NCI-H446 treated with DMSO at 0.1 percent for 48 hours (cell line): ENCODE results near the gene P4HA2.

Experiments
- DNase-seq: peaks from one replicate; lab custom pipeline; 2025; lab: John Stamatoyannopoulos, UW

Gene P4HA2

DNA sequence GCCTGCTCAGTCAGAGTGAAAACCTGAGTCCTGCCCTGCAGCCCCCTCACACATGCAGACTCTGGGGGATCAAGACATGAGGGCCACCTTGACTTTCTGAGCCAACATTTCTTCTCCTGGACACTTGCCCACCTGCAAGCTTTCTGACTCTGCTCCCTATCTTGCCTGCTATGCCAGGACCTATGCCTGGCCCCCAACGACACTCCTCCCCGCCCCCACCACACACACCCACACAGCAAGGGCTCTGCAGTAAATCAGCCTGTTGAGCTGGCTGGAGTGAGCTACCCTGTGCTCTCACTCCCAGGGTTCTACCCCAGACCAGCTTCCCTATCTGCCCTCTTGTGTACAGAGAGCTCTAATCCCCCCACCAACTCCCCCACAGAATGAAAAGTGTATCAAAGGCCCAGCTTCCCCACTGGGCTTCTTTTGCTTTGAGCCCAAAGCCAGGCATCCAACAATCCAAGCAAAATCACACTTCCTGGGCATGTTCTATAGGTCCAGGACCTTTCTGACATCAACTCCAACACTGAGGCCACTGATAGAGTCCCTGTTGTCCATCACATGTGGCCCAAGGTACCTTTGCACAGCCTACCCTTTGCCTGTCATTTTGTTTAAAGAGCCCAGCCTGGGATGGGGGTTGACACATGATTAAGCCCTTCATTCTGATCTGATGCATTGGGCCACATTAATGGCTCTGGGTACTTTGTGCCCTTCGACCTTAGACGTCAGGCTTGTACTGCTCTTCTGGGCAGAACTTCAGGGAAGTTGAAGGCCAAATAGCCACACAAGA is 37.1 kb upstream of the P4HA2 start:
- no peak for DNase-seq

DNA sequence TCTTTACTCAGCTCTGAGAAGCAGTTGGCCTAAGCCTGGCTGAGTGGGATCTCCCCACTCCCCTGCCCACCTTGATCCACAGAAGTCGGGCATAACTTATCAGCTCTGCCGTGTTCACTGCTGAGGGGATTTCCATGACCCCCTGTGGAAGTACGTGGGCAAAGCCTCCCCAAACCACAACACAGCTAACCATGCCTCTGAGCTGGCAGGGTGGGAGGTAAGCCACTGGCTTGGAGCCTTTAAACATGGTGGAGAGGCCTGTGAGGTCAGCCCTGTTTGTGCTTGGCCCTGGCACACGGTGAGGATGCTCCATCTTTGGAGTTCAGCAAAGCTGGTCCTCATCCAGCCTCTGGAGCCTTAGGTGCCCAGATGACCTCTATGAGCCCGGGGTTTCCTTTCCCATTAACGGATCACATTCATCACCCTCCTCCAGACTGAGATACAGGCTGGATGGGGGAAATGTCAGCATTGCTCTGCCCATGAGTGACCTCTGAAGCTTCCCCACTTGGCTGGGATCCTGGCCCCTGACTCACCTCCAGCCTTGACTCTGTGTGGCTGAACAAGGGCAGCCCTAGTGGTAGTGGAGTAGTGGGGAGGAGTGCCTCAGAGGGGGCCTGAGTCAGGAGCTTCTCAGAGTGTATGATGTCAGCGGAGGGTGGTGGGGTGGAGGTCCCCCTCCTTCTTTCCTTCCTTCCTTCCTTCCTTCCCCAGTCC is 36.1 kb upstream of the P4HA2 start:
- no peak for DNase-seq

DNA sequence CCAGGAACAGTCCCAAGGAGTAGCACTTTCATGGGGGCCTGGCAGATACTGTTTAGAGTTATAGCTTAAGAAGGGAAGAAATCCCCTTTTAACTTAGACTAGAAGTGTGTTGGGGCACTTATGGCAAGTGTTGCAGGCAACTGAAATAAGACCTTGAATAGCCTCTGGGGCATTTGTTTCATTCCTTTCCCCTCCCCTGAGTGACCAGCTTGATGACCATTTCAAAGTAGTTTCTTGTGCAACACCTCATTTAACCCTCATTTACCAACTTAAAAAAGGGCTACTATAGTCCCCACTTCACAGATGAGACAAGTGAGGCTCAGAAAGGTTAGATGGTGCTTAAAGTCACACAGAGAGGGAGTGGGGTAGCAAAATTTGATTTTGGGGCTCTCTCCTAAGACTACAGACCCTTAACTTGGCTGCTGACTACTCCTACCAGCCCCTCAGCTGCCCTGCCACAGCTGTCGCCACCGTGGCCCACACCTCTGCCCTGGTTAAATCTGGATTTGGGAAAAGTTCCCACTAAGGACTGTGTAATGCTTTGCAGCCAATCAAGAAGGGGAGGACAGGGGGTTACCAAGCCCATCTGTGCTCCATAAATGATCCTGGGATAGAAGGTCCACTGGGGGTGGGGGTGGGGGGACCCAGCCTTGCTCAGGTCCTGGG is 35.4 kb upstream of the P4HA2 start:
- no peak for DNase-seq

DNA sequence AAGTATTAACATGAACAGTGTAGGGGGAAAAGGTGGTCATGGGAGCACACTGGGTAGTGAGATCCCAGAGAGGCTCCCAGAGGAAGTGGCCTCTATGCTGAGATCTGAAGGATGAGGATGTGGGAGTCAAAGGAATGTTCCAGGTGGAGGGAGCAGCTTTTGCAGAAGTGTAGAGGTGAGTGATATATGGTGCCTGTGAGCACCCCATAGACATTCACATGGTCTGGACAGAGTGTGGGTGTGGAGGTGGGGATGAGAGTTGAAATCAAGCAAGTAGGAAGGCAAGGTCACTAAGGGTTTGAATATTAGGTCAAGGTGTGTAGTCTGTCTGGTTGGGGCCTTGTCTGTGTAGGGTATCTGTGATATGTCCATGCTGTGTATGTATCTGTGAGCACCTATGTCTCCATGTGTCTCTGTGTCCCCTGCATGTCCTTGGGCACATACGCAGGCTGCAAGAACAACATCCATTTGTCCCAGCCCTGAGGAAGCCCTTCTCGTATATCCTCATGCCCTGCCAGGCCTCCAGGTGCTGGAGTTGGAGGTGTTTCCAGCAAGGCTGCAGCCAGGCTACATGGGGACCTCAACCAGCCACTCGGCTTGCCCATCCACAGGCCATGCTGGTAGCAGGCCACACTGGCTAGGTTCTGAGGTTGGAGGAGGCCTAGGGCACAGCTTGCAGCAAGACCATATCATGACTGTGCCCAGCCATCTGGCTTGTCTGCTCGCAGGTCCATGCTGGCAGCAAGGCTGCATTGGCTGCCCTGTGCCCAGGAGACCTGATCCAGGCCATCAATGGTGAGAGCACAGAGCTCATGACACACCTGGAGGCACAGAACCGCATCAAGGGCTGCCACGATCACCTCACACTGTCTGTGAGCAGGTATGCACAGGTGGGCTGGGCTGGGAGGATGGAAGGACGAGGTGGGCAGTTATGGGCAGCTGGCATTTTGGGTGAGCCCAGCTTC is 34.5 kb upstream of the P4HA2 start:
- no peak for DNase-seq

DNA sequence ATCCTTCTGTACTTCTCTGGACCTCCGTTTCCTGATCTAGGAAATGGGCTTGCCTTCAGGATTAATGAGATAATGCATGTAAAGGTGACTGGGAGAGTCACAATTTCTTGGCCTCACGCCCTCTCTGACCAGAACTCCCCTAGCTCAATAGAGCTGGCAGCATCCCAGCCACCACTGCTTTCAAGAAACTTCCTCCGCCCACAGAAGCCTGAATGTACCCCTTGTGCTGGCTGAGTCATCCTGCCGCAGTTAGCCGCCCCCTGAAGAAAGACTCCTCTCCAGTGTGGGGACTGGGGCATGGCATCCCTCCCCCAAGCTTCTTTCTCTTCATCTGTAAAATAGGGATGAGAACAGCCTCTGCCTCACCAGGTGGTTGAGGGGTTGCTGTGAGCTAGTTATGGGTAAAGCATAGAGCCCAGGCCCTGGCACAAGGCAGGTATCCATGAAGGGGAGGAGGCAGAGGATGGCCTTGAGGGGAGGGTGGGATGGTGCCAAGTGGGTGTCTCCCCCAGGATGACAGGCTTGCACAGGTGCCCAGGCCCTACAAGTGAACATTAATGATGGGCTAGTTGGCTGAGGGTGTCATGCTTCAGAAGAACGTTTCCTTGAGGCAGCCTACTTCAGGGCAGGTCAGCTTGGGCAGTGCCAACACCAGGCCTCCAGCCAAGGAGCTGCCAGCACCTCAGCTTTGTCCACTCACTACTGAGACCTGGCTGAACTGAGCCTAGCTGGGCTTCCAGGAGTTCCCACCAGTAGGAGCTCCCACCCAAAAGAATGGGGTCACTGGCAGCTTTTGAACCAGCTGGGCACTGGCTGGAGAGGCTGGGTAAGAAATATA is 33.3 kb upstream of the P4HA2 start:
- DNase-seq = no peak

DNA sequence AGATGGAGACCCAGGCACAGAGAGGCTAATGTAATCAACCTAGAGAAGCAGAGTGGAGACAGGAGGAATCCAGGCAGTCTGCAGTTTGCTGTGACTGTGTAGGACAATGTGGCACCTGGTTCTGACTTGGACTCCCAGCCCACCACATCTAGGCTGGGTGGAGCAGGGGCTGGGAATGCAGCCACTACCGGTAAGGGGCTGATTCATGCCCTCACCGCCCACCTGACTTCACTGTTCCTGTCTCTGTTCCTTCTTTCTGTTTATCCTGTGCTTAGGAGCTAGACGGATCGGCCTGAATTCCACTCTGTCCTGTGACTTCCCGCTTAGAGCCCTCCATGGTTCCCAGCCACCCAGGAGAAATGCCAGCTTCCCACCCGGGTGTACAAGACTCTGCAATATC is 32.4 kb upstream of the P4HA2 start:
- DNase-seq = no peak

DNA sequence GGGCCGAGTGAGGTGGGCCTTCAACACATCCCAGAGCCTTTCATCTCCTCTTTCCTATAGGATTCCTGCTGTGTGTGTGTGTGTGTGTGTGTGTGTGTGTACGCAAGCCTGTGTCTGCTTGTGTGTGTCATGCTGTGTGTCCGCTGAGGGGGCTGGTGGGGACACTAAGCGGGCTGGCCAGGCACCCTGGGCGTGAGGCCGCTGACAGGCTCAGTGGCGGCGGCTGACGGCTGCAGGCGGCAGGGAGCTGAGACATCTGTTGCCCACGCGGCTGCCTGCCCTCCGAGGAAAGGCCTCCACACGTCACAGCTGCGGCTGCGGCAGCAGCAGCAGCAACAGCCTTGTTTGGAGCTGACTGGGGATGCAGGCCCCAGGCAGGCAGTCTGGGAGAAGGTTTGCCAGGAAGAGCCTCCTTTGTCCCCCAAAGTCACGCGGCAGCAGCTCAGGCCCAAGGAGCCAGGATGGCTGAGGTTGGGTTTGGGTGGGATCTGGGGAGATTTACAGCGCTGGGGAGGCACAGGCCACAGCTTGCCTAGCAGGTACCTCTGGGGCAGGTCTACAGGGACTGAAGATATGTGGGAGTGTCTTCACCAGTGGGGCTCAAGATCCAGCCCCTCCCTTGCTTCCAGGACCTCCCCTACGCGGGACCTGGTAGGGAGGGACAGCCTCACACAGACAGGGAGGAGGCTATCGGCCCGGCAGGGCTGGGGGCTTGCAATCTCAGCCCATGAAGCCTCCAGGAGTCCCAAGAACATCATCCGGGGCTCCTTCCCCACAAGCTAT is 31.6 kb upstream of the P4HA2 start:
- no peak for DNase-seq

DNA sequence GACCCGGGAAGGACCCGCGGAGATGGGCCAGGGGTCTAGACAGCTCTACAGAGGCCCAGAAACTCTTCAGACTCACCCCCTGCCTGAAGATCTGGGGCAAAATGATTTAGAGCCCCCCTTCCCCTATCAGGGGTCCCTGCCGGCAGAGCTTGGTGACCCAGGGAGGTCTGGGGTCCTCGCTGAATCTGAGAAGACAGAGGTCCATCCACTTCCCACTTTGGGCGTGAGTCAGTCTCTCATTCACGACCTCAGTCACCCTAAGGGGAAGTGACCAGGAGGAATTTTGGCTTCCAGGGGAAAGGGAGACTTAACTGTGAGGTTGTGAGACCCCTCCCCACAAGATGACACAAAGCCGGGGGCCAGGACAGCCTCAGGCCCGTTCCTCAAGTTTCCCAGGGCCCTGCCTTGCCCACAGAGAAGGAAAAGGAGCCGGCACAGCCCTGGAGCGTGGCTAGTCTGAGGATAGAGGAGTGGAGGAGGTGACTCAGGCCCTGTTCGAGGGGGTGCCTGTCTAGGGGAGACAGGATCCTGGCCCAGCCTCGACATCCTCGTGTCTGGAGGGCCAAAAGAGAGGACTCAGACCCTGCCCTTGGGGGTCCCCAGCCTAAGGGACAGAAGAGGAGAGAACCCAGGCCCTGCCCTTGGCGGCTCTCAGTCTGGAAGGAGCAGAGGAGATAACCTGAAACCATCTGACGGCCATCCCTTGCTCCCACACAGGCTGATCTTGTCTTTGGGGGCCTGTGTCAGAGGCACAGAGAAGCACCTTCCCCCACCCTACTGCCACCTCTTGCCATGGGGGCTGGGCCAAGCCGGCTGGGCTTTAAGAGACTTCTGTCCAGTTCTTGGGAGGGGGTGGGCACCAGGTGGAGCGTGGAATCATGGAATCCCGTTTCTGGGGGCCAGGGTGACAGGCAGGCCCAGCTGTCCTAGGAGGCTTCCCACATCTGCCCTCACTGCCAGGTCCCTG is 30.7 kb upstream of the P4HA2 start:
- DNase-seq = no peak

DNA sequence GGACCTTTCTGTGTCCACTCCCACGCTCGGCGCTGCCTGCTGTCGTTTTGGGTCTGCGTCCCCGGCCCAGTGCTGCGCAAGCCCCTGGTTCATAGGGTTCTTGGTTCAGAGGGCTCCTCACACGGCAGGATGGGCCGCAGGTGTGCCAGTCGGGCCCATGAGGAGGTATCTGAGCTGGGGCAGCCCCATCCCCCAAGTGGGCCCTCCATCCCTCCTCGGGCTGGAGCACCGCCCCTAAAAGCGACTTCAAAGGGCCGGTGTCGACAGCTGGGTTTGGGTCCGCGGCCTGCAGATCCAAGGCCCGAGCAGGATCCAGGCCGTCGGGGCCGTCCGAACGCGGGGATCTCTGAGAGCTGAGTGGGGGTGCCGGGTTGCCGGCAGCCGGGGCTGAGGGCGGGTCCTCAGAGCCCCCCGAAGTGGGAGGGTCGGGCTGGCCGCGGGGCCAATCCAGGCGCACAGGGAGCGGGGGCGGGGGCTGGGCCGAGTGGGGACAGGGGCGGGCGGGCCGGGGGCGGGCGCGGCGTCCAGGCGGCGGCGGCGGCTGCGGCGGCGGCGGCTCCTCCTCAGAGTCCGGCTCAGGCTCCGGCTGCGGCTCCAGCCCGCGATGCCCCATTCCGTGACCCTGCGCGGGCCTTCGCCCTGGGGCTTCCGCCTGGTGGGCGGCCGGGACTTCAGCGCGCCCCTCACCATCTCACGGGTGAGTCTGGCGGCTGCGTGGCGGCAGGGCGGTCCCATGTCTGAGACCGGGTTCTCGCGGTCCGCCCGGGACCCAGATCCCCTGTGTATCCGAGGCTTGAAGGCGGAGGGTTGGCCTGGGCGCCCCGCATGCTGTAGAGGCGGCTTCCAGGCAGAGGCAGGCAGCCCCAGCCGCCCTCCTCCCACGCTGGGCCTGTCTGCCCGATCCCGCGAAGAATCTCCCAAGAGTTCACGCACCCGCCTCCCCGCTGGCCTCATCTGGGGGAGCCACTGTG is 29.8 kb upstream of the P4HA2 start, which contains the start of gene PDLIM4:
TSS of gene PDLIM4 (plus strand) at position 566 of the 971 bp plus-strand sequence. CDS start at position 605, 39 bp downstream.
- no peak for DNase-seq

DNA sequence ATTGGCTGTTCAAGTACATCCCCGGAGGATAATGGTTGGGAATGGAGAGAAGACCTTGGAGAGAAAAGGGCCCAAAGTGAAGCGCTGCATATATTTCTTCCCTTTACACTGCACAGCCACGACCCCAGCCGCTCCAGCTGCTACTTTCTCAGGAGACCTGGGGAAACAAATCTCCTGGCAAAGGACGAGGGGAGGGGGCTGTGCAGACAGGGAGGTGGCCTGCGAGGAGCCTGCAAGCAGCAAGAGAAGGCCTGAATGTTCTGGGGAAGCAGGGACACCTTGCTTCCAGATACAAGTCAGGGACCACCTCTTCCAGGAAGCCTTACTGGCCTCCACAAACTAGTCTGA is 29.1 kb upstream of the P4HA2 start:
- DNase-seq = no peak

DNA sequence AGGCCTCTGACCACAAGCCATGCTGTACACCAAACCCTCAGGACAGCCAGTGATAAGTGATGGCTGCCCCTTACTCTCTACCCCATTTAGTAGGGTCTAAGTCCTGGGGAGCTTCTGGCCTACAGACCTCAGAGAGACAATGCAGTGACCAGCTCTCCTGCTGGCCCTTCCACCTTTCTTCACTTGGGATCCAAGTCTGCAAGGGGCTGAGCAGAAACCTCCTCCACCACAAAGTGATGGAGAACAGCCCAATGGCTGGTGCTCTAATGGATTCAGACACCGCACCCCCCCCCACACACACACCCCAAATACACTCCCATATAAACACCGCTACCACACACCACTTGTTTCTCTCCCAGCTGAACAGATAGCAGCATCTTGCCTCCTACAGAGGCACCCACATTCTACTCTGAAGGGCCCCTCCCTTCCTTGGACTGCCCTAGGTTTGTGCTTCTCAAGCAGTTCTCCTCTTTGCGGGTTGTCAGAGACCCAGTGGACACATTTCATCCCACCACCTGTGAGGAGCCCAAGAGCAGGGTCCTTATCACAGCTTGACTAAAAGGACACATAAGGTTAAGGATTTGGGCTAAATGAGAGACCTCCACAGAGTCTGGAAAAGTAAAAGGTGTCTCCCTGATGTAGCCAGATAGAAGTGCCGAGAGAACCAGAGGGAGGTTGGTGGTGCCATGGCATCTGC is 28.6 kb upstream of the P4HA2 start:
- no peak for DNase-seq

DNA sequence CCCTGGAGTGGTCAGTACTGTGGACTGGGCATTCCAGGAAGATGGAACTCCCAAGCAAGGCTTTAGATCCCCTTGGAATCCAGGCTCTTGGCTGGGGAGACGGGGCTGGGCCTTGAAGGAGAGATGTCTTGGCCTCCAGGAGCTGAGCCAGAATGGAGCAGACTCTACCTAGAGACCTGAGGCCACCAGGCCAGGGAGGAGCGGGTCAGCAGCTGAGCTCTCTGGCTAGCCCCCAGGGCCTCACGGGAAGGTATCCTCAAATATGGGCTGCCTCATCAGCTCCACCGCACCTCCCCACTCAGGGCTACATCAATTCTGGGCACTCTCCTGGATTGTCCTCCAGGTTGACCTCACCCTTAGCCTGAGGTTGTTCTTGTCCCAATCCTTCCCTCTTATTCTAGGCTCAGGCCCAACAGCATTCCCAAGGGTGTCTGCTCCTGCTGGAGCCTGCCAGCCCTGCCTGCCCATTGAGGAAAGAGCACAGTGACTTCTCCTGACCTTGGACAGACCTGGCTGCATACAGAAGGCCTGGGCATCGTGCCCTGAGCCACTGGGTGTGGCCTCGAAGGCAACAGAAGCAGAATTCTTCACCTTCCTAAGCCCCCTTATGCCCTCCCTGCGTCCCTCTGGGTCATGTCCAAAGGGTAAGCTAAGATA is 26.8 kb upstream of the P4HA2 start:
- DNase-seq = no peak

DNA sequence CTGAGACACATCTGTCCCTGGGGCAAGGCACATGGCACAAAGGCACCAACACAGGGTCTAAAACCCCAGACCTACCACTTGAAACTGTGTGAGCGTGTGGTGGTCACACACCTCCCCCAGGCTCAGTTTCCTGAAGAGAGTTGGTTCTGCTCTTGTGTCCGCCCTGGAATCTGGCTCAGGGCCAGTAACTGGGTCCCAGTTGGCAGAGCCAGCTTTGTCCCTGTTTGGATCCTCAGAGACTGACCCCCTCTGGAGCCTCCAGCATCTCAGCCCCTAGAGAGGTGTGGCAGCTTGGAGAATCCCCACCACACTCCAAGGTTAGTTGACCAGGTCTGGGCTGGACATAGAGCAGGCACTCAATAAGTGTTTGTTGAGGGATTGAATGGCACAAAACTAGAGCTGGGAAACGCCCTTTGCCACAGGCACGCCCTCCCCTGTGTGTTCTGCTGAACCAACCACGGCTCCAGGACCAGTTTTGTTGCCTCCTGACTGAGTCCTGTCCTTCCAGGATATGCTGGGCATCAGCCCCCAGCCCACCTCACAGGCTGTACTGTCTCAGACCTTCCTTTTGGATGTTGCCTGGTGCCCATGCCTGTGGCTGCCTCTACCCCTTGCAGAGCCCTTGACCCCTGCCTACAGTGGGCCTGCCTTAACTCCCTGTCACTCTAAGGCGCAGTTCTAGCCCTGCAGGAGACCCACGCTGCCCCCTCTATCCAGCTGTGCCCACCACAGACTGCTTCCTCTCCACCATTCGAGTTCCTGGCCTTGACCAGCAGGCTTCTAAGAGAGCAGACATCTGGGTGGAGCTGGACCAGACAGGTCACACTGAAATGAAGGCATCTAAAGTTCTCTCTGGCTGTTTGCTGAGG is 26.0 kb upstream of the P4HA2 start:
- no peak for DNase-seq

DNA sequence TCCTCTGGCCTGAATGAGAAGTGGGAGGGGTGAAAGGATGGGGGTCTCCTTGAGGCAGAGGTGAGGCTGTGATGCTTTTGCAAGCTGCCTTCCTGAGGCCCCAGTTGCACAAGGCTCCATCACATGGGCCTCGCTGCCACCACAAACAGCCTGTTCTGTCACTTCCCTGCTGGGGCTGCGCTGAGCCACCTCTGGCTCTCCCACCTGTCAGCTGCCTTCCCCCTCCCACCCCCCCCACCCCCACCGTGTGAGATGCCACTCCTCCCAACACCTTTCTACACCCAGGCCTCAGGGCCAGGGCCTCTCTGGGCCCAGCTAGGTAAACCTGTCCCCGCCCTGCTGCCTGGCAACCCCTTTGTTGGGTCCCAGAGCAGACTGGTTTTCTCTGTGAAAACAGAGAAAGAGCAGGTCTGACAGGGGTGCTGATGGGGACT is 25.4 kb upstream of the P4HA2 start:
- no peak for DNase-seq

DNA sequence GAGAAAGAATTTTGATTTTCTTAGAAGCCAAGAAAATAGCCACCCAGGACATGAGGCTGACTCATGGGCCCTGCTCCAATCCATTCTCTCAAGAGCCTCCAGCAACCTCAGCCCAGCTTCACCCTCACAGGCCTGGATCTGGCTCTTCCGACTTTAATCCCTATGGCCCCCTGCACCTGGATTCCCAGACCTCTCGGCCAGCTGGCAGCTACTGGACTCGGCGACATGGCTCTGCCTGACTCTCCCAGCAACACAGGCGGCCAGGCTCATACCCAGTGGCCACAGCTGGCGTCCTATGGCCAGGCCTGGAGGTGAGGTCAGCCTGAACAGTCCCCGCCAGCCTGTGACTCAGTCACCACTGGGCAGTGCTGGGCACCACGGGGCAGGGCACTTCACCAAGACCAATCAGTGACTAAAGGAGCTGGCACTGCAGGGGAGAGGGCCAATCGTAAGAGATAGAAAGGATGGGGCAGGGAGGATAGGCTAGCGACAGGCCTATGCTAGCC is 23.6 kb upstream of the P4HA2 start:
- DNase-seq = no peak
